Stimulated activated naive CD8-positive, alpha-beta T cell treated with anti-CD3 and anti-CD28 coated beads, Interleukin-15, amount 100 ng/mL, for 72 hours (primary cell): ENCODE measurements around the gene PLAU.
"Not testable (repeated sequence)": the region's sequence is repeated elsewhere in the genome, so short reads cannot be mapped to it uniquely, and the experiment has no call there.

Experiments
- ATAC-seq: fragments of 150-1000 bp; cut with Tn5 transposase; 2 replicates; pipeline ENCODE4 v1.10.0; 2021; ENCODE audit warnings: mild to moderate bottlenecking, moderate library complexity
- DNase-seq, 2 donors: peaks; one replicate each; pipeline ENCODE4 v3.0.0; 2021 to 2022
- H3K27ac Mint-ChIP-seq, 2 donors: one replicate each; pipeline ENCODE4 v1.8.0; 2022; ENCODE audit warnings: mild to moderate bottlenecking in 2 of 2, mixed read lengths in 2 of 2, moderate library complexity in 2 of 2
- H3K27me3 Mint-ChIP-seq: one replicate; pipeline ENCODE4 v1.8.0; 2022; ENCODE audit warnings: mixed read lengths
- H3K4me1 Mint-ChIP-seq: one replicate; pipeline ENCODE4 v1.8.0; 2022; ENCODE audit warnings: mild to moderate bottlenecking, mixed read lengths
- H3K4me3 Mint-ChIP-seq, 2 donors: one replicate each; pipeline ENCODE4 v1.8.0; 2022; ENCODE audit warnings: mild to moderate bottlenecking in 2 of 2, mixed read lengths in 2 of 2, moderate library complexity in 1 of 2
- H3K9me3 Mint-ChIP-seq, 2 donors: one replicate each; pipeline ENCODE4 v1.8.0; 2022; ENCODE audit warnings: mixed read lengths in 2 of 2

PLAU gene

DNA sequence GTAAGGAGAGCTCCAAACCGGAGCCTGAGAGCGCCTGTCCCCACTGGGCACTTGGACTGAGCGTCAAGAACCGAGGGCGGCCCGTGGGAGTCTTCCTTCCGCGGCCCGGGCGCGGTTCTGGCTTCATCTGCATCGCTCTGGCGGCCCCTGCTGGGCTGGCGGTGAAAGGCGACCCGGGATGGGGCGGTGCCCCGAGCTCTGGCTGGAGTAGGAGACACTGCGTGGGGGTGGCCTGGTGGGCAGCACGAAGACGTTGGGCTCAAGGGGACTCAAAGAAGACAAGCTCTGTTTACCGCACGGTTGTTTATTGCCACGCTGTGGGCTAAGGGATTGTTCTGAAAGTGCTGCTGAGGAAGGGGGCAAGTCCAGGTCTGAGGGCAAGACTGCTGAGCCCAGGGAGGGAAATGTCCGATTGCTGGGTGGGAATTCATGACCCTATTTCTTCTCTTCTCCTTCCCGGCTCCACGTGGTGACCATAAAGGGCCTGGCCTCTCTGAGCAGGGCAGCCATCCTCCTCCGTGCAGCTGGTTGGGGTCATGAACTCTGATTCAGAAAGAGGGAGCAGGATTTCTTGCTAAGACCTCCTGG is 29.8 kb downstream of the PLAU start:
- Mint-ChIP-seq H3K4me1 (peaks cover 9% of the 10 kb centered on the region), H3K9me3 (no peaks in the 10 kb centered on the region), H3K27me3 (peaks cover 21% of the 10 kb centered on the region), H3K27ac (peak overlapping the region; percentile 49 to 64), H3K4me3 (peak overlapping the region; percentile 54 to 67)
- DNase-seq (peak; percentile 80 to 82), ATAC-seq (peak; percentile 97)

DNA sequence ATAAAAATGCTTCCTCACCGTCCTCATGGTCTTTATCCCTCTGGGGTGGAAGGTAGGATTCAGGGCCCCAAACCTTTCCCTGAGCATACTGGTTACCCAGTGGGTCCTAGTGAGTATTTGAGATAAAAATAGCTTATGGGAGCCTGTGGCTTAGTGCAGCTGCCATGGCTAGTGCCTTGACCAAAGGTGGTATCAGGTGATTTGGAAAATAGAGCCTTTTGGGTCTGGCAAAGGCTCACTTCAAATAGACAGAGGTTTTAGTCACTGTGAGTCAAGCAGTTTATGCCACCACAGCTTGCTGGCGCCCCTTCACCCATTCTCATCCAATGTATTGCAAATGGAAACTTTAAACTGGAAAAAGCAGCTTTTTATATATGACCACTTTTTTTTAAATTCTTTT is 30.4 kb downstream of the PLAU start:
- no peak for DNase-seq
- Mint-ChIP-seq H3K9me3 (no peaks in the 10 kb centered on the region), H3K27me3 (peaks cover 21% of the 10 kb centered on the region), H3K4me3 (peak overlapping the region in 1 of 2 donors; percentile 54), H3K4me1 (peaks cover 9% of the 10 kb centered on the region), H3K27ac (no peak overlapping the region)
- no peak for ATAC-seq

DNA sequence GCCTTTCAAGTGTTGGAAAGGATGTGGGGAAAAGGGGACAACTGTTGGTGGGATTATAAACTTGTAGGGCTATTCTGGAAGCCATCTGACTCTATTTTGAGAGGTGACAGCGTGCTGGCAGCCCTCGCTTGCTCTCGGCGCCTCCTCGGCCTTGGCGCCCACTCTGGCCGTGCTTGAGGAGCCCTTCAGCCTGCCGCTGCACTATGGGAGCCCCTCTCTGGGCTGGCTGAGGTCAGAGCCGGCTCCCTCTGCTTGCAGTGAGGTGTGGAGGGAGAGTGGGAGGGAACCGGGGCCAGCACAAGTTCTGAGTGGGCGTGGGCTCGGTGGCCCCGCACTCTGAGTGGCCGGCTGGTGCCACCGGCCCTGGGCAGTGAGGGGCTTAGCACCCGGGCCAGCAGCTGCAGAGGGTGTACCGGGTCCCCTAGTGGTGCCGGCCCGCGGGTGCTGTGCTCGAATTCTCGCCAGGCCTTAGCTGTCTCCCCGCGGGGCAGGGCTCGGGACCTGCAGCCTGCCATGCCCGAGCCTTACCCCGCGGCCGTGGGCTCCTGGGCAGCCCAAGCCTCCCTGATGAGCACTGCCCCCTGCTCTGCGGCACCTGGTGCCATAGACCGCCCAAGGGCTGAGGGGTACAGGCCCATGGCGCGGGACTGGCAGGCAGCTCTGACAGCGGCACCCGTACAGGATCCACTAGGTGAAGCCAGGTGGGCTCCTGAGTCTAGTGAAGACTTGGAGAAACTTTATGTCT is 33.6 kb downstream of the PLAU start:
- H3K4me3 Mint-ChIP-seq: no peak overlapping the region
- H3K27me3 Mint-ChIP-seq: peaks cover 10% of the 10 kb centered on the region
- DNase-seq (no peak), ATAC-seq (no peak)
- no peaks in the 10 kb centered on the region for H3K9me3 Mint-ChIP-seq
- H3K4me1 Mint-ChIP-seq: peaks cover 9% of the 10 kb centered on the region
- no peak overlapping the region for H3K27ac Mint-ChIP-seq

DNA sequence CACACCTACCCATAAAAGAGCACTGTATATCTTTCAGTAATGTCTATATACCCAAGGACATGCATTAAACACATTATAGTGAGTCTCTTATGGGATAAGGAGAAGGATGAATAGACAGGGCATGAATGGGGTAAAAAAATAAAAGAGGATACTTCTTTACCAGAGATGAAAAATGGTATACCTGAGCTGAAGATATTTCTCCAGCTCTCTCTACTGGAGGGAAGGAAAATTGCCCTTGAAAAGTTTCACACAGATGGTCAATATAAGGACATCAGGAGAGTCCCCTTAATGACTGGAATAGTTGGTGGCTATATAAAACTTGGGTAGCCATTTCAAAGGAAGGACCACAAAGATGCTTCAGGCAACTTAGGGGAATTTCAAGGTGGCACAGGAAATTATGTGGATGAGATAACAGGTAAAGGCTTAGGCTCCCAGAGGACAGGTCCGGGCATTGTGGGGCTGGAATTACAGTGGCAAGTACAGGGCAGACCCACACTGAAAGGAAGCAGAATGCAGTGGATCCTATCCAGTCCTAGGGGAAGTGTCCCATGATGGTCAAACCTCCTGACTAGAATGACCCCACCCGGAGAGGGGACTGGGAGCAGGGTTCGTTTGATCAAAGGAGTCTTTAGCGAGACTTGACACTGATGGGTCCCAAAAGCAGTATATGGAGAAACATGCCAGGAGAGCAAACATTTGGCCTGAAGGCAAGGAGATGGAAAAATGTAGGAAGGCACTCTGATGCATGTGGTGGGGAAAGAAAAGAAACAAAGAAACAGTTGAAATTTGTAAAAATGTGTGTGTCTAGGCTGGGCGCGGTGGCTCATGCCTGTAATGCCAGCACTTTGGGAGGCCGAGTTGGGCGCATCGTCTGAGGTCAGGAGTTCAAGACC is 35.6 kb downstream of the PLAU start:
- Mint-ChIP-seq H3K4me3 (no peak overlapping the region), H3K4me1 (no peaks in the 10 kb centered on the region), H3K9me3 (no peaks in the 10 kb centered on the region), H3K27ac (no peak overlapping the region), H3K27me3 (no peaks in the 10 kb centered on the region)
- ATAC-seq: no peak
- no peak for DNase-seq

DNA sequence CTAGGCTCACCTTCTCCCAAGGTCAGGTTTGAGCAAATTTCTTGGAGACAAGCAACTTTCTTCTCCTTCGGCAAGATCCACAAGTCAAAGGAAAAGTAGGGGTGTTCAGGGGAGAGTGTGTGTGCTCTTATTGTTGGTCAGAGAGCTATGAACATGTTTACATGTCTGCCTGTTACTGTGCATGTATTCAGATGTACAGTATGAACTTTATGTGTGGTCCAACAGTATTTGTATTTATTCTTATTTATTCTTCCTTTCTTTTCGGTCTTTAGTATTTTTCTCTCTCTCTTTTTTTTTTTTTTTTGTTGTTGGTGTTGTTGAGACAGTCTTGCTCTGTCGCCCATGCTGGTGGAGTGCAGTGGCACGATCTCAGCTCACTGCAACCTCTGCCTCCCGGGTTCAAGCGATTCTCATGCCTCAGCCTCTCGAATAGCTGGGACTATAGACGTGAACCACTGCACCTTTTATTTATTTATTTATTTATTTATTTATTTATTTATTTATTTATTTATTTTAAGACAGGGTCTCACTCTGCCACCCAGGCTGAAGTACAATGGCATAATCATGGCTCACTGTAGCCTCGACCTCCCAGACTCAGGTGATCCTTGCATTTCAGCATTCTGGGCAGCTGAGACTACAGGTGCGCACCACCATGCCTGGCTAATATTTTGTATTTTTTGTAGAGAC is 38.2 kb downstream of the PLAU start:
- Mint-ChIP-seq H3K4me1 (peaks cover 9% of the 10 kb centered on the region), H3K4me3 (no peak overlapping the region), H3K27me3 (no peaks in the 10 kb centered on the region), H3K27ac (no peak overlapping the region), H3K9me3 (no peaks in the 10 kb centered on the region)
- ATAC-seq: no peak
- no peak for DNase-seq

DNA sequence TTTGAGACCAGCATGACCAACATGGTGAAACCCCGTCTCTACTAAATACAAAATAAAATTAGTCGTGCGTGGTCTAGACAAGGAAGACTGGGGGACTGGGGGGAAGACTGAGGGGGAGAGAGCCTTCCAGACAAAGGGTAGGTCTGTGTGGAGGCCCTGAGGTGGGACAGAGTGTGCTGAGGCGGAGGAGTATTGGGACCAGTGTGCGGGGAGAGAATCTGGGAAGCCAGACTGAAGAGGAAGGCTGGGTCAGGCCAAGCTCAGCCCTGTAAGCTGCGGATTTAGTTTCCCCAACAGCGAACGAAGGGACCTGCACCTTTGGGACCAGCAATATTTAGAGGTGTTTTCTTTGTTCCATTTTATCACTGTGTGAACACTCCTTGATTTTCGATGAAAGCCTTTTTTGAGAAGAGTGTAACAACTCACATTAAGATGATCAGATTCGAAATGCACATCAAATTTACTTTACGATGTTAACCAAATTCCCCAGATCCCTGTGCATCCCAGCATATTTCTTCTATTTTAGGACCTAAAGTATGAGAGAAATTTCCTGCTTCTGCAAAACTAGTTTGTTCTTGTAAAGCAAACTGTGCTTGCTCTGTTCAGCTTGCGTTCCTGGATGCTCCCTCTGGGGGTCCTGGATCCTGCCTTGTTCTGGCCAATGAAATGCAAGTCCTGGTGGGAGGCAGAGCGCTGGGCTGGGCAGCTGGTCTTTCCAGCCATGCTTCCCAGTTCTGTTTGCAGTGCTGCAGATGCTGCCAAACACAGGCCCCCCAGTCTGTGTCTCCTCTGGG is 39.4 kb downstream of the PLAU start:
- DNase-seq (no peak), ATAC-seq (no peak)
- Mint-ChIP-seq H3K27me3 (no peaks in the 10 kb centered on the region), H3K9me3 (no peaks in the 10 kb centered on the region), H3K4me3 (no peak overlapping the region), H3K27ac (no peak overlapping the region), H3K4me1 (peaks cover 11% of the 10 kb centered on the region)

DNA sequence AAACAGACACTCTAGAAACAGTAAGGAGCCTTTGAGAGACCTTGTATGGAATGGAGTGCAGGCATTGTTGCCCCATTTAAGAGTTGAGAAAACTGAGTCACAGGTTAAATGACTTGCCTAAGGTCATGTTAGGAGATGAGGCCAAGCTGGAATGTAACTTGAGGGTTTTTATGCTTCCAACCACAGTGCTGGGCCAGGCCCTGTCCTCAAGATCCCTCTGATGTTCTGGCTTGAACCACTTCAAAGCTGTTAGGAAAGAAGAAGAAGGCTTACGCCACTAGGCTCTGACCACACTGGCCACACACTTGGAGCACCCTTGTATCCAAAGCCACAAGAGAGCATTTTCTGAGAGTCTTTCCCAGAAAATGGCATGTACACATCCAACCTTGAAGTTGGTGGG is 42.7 kb downstream of the PLAU start:
- peaks cover 38% of the 10 kb centered on the region for H3K4me1 Mint-ChIP-seq
- H3K9me3 Mint-ChIP-seq: no peaks in the 10 kb centered on the region
- ATAC-seq (peak; percentile 38), DNase-seq (no peak)
- no peaks in the 10 kb centered on the region for H3K27me3 Mint-ChIP-seq
- no peak overlapping the region for H3K4me3 Mint-ChIP-seq
- H3K27ac Mint-ChIP-seq: peak overlapping the region in 1 of 2 donors; percentile 22

DNA sequence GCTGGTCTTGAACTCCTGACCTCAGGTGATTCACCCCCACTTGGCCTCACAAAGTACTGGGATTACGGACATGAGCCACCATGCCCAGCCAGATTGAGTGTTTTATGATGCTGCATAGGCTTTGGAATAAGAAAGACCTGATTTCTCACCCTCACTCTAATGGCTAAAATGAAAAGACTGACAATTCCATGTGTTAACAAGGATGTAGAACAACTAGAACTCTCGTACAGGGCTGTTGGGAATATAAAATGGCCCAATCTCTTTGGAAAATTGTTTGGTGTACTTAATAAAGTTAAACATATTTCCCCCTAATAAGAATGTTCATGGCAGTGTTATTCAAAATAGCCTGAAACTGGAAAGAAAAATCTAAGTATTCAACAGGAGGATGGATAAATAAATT is 43.8 kb downstream of the PLAU start:
- ATAC-seq: no peak
- DNase-seq: no peak
- Mint-ChIP-seq H3K4me3 (no peak overlapping the region), H3K27ac (no peak overlapping the region), H3K4me1 (peaks cover 43% of the 10 kb centered on the region), H3K9me3 (no peaks in the 10 kb centered on the region), H3K27me3 (no peaks in the 10 kb centered on the region)

DNA sequence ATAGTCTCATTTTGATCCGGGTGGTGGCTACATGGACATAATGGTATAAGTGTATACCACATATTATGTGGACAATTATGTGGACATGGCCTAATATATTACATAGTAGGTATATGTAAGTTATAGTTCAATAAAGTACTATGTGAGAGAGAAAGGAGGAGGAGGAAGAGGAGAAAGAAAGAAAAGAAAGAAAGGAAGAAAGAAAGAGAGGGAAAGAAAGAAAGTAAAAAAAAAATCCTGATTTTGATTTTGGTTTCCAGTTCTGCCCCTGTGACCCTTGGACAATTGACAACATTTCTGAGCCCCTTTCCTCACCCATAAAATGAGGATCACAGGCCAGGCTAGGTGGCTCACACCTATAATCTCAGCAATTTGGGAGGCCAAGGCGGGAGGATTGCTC is 44.8 kb downstream of the PLAU start:
- ATAC-seq: no peak
- H3K4me3 Mint-ChIP-seq: peak overlapping the region in 1 of 2 donors; percentile 50
- no peaks in the 10 kb centered on the region for H3K27me3 Mint-ChIP-seq
- peak overlapping the region in 1 of 2 donors; percentile 86 for H3K27ac Mint-ChIP-seq
- H3K9me3 Mint-ChIP-seq: no peaks in the 10 kb centered on the region
- H3K4me1 Mint-ChIP-seq: peaks cover 52% of the 10 kb centered on the region
- DNase-seq: no peak

DNA sequence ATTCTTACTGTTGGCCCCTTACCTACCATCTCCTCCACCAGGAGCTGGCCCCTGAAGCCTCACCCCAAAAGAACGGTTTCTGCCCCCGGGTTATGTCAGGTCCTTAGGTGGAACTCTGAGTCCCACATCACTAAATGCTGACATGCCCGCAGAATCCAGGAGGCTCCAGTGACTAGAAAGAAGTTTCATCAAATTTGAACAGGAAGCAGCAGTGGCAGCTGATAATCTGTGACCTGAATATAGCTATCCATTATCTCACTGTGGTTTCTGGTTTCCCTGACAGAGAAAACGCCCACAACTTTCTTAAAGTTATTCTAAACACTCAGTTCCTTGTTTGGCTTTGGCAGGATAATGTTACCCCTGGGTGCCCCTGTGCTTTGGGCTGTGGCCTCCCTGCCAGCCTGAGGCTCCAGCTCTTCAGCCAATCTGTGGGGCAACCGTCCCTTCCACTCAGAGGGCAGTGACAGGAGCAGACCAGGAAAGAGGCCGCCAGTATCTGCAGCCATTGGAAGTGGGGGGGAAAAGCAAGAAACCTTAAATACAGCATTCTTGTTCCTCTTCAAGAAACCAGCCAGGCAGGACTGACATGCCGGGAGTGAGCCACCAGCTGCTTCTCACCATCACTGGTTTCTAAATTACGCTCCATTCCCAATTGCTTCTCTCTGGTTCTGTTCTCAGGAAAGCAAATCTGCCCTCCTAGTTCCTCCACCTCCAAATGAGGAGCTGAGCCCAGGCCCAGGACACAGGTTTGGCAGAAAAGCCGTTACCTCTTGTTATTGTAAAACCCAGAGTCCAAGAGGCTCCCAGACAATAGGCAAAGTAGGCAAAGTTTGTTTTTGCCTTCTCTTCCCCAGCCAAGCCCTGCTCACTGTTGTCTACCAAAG is 45.8 kb downstream of the PLAU start:
- peak; percentile 26 to 49 for DNase-seq
- Mint-ChIP-seq H3K4me1 (peaks cover 52% of the 10 kb centered on the region), H3K27me3 (no peaks in the 10 kb centered on the region), H3K27ac (peak overlapping the region; percentile 71 to 89), H3K9me3 (no peaks in the 10 kb centered on the region), H3K4me3 (peak overlapping the region; percentile 79 to 83)
- ATAC-seq: peak; percentile 91

DNA sequence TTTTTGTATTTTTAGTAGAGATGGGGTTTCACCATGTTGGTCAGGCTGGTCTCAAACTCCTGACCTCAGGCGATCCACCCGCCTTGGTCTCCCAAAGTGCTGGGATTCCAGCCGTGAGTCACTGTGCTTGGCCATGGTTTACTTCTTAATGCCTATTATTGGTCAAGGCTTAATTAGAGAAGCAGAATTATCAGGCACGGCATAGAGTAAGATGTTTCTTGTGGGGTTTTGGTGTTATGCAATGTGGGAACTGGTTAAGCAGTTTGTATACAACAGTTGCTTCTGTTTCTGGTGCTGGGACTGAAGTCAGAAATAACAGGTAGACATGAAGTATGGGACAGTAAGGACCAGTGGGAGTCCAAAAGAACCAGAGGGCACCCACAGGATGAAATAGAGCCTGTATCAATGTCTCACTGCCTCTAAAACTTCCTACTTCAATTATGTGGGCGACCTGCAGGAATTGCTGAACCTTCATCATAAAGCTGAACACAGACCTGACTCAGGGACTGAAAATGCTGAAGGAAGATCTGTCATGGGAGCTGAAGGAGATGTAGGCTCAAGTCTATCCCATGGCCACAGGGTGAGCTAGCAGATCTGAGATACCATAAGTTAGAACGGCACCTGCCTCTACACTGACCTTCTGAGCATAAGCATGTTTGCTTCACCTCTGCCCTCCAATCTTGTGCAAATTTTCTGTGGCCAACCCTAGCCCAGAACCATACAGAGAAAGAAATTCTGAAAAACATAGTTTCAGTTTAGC is 48.7 kb downstream of the PLAU start:
- DNase-seq (no peak), ATAC-seq (no peak)
- no peak overlapping the region for H3K4me3 Mint-ChIP-seq
- H3K4me1 Mint-ChIP-seq: peaks cover 44% of the 10 kb centered on the region
- H3K27me3 Mint-ChIP-seq: no peaks in the 10 kb centered on the region
- H3K9me3 Mint-ChIP-seq: no peaks in the 10 kb centered on the region
- H3K27ac Mint-ChIP-seq: no peak overlapping the region

DNA sequence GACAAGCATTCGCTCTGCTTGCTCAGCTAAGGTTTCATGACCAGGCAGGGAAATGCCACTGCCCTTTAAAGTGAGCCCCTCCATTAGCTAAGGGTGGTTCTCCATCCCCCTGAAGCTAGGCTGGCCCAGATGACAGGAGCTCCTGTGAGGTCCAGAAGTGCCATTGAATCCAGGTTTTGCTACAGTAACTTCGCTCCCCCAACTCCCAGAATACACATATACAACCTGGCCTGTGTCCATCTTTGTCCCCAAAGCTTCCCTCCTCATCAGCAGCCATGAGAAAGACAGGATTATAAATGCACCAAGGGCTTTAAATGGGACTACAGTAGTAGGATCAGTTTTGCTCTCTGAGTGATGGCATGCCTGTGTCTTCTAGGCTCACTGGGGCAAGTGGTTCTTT is 51.5 kb downstream of the PLAU start:
- Mint-ChIP-seq H3K27me3 (no peaks in the 10 kb centered on the region), H3K27ac (no peak overlapping the region), H3K4me1 (peaks cover 22% of the 10 kb centered on the region), H3K4me3 (no peak overlapping the region), H3K9me3 (no peaks in the 10 kb centered on the region)
- no peak for ATAC-seq
- DNase-seq: no peak

DNA sequence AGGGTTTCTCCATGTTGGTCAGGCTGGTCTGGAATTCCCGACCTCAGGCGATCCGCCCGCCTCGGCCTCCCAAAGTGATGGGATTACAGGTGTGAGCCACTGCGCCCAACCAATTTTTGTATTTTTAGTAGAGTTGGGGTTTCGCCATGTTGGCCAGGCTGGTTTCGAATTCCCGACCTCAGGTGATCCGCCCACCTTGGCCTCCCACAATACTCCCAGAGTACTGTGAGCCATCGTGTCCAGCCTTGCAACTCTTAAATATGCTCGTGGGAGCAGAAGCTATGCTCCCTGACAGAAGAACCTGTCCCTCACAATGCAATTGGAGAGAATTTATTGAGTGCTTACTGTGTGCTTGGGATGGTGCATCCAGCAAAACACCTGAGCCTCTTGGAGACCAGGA is 52.6 kb downstream of the PLAU start:
- not testable (repeated sequence) for DNase-seq, H3K27me3 Mint-ChIP-seq, ATAC-seq, H3K4me3 Mint-ChIP-seq, H3K9me3 Mint-ChIP-seq, H3K27ac Mint-ChIP-seq
- H3K4me1 Mint-ChIP-seq: peaks cover 16% of the 10 kb centered on the region
